ENCODE data around the gene ADCK1.
"Not testable (repeated sequence)": the region's sequence is repeated elsewhere in the genome, so short reads cannot be mapped to it uniquely, and the experiment has no call there.

Gene ADCK1

DNA sequence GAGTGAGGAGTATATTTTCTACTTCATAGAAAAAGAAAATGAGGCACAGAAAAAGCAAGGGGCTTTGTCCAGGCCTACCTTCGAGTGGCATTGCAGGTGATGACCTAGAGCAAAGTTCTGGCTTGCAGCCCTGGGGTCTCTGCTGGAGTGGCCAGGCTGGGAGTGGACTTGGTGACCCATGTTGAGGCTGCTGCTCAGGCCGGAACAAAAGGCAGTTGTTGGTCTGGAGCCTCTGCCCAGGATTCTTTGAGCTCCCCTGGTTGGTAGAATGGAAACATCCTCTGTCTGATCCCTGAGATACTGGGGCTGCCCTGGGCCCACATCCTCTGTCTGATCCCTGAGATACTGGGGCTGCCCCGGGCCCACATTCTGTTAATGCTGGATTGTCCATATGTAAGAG lies 86.1 kb downstream of the ADCK1 start:
- H3K9ac ChIP-seq (ENCODE audit: low read depth, low read length), result no peak overlapping the region
- no peak overlapping the region for H3K4me3 ChIP-seq (ENCODE audit: low read length)
- H3K27me3 ChIP-seq (ENCODE audit: insufficient read depth, low read length), result no peaks in the 10 kb centered on the region
- H3K9me3 ChIP-seq (ENCODE audit: insufficient read depth, low read depth, low read length), result no peaks in the 10 kb centered on the region
- H3K4me1 ChIP-seq (ENCODE audit: insufficient read depth, low read length), result no peaks in the 10 kb centered on the region
- no peak overlapping the region for H3K27ac ChIP-seq (ENCODE audit: low read length)
- no peaks in the 10 kb centered on the region for H3K36me3 ChIP-seq (ENCODE audit: insufficient read depth, low read depth, low read length)

DNA sequence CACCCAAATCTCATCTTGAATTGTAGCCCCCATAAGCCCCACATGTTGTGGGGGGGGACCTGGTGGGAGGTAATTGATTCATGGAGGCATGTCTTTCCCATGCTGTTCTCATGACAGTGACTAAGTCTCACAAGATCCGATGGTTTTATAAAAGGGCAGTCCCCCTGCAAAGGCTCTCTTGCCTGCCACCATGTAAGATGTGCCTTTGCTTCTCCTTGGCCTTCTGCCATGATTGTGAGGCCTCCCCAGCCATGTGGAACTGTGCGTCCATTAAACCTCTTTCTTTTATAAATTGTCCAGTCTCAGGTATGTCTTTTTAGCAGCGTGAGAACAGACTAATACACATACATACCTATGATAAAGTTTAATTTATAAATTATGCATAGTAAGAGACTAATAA lies 89.0 kb downstream of the ADCK1 start:
- not testable (repeated sequence) for H3K27ac ChIP-seq (ENCODE audit: low read length)

DNA sequence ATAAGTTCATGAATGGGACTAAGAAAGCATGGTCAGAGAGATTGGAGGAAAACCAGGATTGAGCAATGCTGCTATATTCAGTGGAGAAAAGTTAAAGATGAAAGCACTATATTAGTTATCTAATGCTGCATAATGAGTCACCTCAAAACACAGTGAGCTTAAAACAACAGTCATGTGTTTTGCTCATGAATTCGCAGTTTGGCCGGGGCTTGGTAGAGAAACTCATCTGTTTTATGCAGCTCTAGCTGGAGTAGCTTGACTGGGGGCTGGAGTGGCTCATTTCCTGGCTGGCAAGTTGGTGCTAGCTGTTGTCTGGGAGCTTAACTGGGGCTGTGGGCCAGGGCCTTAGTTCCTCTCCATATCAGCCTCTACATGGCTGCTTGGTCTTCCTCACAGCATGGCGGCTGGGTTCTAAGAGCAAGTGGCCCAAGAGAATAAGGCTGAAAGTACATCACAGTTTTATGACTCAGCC lies 90.1 kb downstream of the ADCK1 start:
- no peaks in the 10 kb centered on the region for H3K9me3 ChIP-seq (ENCODE audit: insufficient read depth, low read depth, low read length)
- H3K36me3 ChIP-seq (ENCODE audit: insufficient read depth, low read depth, low read length), result no peaks in the 10 kb centered on the region
- no peak overlapping the region for H3K4me3 ChIP-seq (ENCODE audit: low read length)
- H3K27me3 ChIP-seq (ENCODE audit: insufficient read depth, low read length), result no peaks in the 10 kb centered on the region
- no peak overlapping the region for H3K9ac ChIP-seq (ENCODE audit: low read depth, low read length)
- no peak overlapping the region for H3K27ac ChIP-seq (ENCODE audit: low read length)
- H3K4me1 ChIP-seq (ENCODE audit: insufficient read depth, low read length), result no peaks in the 10 kb centered on the region

More for the DNA sequence above, 89.0 kb downstream of the ADCK1 start:
- not testable (repeated sequence) for H3K4me1 ChIP-seq (ENCODE audit: insufficient read depth, low read length); H3K4me3 ChIP-seq (ENCODE audit: low read length); H3K27me3 ChIP-seq (ENCODE audit: insufficient read depth, low read length); H3K9ac ChIP-seq (ENCODE audit: low read depth, low read length); H3K36me3 ChIP-seq (ENCODE audit: insufficient read depth, low read depth, low read length); H3K9me3 ChIP-seq (ENCODE audit: insufficient read depth, low read depth, low read length)

DNA sequence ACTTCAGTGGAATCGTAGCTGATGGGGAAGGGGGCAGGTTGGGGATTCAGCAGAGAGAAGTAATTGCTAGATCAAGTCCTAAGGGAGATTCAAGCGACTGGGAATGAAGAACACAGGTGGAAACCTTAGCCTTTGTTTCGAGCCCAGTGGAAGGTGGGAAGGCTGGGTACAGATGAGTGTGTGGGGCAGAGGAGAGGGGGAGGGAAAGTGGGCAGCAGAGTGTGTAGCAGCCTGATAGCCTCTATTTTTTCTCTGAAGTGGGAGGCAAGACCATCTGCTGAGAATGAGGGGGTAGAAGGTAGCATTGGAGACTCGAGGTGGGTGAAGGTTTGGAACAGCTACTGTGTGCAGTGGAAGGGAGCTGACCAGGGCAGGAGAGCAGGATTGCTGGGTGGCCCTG lies 91.0 kb downstream of the ADCK1 start:
- no peaks in the 10 kb centered on the region for H3K27me3 ChIP-seq (ENCODE audit: insufficient read depth, low read length)
- H3K36me3 ChIP-seq (ENCODE audit: insufficient read depth, low read depth, low read length), result no peaks in the 10 kb centered on the region

DNA sequence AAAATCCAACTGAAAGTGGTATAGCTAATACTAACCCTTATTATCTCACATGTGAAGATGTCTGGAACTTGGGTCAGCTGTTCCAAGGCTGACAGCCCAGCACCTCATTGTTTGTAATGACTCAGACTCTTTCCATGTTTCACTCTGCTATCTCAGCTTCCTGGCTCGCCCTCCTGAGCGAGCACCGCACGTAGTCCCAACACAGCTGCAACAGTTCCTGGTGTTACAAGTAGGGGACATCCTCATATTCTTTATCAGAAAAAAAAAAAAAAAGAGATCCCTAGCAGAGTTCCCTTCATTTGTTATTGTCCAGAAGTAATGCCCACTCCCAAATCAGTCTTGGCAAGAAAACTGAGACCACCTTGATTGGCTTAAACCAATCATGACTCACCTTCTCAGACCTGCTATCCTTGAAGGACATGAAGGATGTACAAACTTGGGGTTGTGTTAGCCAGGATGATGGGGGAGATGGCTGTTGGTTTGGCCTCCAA lies 92.5 kb downstream of the ADCK1 start:
- no peak overlapping the region for H3K9ac ChIP-seq (ENCODE audit: low read depth, low read length)
- no peaks in the 10 kb centered on the region for H3K4me1 ChIP-seq (ENCODE audit: insufficient read depth, low read length)
- no peak overlapping the region for H3K27ac ChIP-seq (ENCODE audit: low read length)
- no peak overlapping the region for H3K4me3 ChIP-seq (ENCODE audit: low read length)
- H3K9me3 ChIP-seq (ENCODE audit: insufficient read depth, low read depth, low read length), result no peaks in the 10 kb centered on the region
- no peaks in the 10 kb centered on the region for H3K36me3 ChIP-seq (ENCODE audit: insufficient read depth, low read depth, low read length)
- no peaks in the 10 kb centered on the region for H3K27me3 ChIP-seq (ENCODE audit: insufficient read depth, low read length)

More for the DNA sequence above, 91.0 kb downstream of the ADCK1 start:
- Histone ChIP-seq H3K4me1 (ENCODE audit: insufficient read depth, low read length) (no peaks in the 10 kb centered on the region), H3K27ac (ENCODE audit: low read length) (no peak overlapping the region), H3K4me3 (ENCODE audit: low read length) (no peak overlapping the region), H3K9me3 (ENCODE audit: insufficient read depth, low read depth, low read length) (no peaks in the 10 kb centered on the region), H3K9ac (ENCODE audit: low read depth, low read length) (no peak overlapping the region)

DNA sequence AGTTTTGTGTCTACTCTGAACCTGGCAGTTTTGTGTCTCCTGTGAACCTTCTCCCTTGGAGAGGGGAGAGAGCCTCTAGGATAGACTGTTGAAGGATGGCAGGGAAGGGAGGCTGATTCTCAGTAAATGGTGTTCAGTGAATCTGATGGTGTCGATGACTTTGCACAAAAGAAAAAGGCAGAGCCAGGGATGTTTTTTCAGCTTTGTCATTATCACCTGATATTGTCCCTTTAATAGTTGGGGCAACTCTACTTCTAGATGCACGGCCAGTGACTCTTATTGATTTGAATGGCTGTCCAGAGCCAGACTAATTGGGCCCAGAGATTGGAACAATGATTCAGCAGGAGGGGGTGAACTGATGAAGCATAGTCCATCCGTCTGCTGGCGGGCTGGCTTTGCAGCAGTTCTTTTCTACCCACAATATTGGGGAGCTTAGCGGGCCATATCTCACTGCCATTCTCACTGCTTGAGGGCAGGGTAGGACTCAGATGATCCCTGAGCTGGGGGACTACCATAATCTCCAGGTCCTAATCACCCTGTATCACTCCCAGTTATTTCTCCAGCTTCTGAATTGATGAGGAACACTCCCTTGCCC lies 93.1 kb downstream of the ADCK1 start:
- H3K36me3 ChIP-seq (ENCODE audit: insufficient read depth, low read depth, low read length), result no peaks in the 10 kb centered on the region
- H3K27ac ChIP-seq (ENCODE audit: low read length), result no peak overlapping the region
- H3K9me3 ChIP-seq (ENCODE audit: insufficient read depth, low read depth, low read length), result no peaks in the 10 kb centered on the region
- H3K9ac ChIP-seq (ENCODE audit: low read depth, low read length), result no peak overlapping the region
- H3K27me3 ChIP-seq (ENCODE audit: insufficient read depth, low read length), result no peaks in the 10 kb centered on the region
- no peaks in the 10 kb centered on the region for H3K4me1 ChIP-seq (ENCODE audit: insufficient read depth, low read length)
- H3K4me3 ChIP-seq (ENCODE audit: low read length), result no peak overlapping the region

DNA sequence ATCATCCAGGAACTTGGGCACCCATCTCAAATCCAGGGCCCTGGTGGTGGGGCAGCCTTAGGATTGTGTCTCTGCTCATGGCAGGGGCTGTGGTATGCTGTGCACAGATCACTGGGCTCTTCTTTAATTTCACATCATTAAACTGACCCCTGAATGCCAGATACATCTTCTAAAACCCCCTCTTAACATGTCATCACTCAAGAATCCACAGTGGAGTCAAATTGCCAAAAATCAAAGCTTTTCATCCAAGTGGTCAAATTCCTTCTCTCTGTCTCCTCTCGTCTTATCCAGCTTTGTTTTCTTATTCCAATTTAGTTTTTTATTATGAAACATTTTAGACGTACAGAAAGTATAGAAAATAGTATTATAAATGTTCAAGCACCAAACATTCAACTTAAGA lies 97.5 kb downstream of the ADCK1 start:
- Histone ChIP-seq H3K9me3 (ENCODE audit: insufficient read depth, low read depth, low read length) (no peaks in the 10 kb centered on the region), H3K9ac (ENCODE audit: low read depth, low read length) (no peak overlapping the region), H3K4me1 (ENCODE audit: insufficient read depth, low read length) (no peaks in the 10 kb centered on the region), H3K4me3 (ENCODE audit: low read length) (no peak overlapping the region), H3K36me3 (ENCODE audit: insufficient read depth, low read depth, low read length) (no peaks in the 10 kb centered on the region; the same call in 1 of the 2 replicates), H3K27ac (ENCODE audit: low read length) (no peak overlapping the region), H3K27me3 (ENCODE audit: insufficient read depth, low read length) (no peaks in the 10 kb centered on the region)

DNA sequence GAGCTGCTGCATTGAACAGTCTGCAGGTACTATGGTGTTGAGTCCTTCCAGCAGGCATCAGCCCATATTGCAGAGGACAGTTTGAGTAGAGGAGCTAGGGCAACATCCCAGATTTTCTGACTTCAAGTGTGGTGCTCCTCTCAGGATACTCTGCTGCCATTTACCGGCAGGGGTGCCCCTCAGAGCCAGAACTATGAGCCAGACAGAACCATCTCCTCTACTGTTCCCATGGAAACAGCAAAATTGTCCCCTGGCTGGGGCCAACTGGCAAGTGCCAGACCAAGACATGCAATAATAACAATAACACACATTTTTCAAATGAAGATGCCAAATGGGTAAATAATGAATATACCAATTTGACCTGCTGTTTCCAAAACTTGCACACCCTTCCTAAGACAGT lies 102.9 kb downstream of the ADCK1 start:
- no peaks in the 10 kb centered on the region; the same call in 1 of the 2 replicates for H3K36me3 ChIP-seq (ENCODE audit: insufficient read depth, low read depth, low read length)
- H3K27me3 ChIP-seq (ENCODE audit: insufficient read depth, low read length), result no peaks in the 10 kb centered on the region
- H3K4me1 ChIP-seq (ENCODE audit: insufficient read depth, low read length), result no peaks in the 10 kb centered on the region
- no peak overlapping the region for H3K9ac ChIP-seq (ENCODE audit: low read depth, low read length)
- H3K9me3 ChIP-seq (ENCODE audit: insufficient read depth, low read depth, low read length), result no peaks in the 10 kb centered on the region
- no peak overlapping the region for H3K4me3 ChIP-seq (ENCODE audit: low read length)
- H3K27ac ChIP-seq (ENCODE audit: low read length), result no peak overlapping the region

DNA sequence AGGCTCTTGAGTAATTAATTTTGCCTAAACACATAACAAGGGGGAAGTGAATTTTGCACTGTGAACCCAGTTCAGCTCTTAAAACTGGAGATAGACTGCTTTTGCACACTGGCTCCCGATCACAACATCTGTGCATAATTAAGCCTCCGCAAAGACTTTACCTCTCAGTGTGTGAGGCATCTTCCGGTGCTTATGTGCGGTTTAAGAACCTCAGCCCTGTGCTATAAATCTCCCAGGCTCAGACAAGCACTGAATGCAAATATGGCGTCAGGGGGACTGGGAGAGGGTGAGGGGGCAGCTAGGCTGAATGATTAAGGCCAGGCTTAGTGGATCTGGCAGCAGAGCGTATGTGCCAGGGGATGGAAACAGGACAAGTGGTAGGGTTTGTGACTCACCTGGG lies 103.3 kb downstream of the ADCK1 start:
- H3K4me3 ChIP-seq (ENCODE audit: low read length), result no peak overlapping the region
- H3K9me3 ChIP-seq (ENCODE audit: insufficient read depth, low read depth, low read length), result no peaks in the 10 kb centered on the region
- no peak overlapping the region for H3K9ac ChIP-seq (ENCODE audit: low read depth, low read length)
- H3K27ac ChIP-seq (ENCODE audit: low read length), result no peak overlapping the region
- no peaks in the 10 kb centered on the region for H3K27me3 ChIP-seq (ENCODE audit: insufficient read depth, low read length)
- H3K36me3 ChIP-seq (ENCODE audit: insufficient read depth, low read depth, low read length), result no peaks in the 10 kb centered on the region; the same call in 1 of the 2 replicates
- H3K4me1 ChIP-seq (ENCODE audit: insufficient read depth, low read length), result no peaks in the 10 kb centered on the region

DNA sequence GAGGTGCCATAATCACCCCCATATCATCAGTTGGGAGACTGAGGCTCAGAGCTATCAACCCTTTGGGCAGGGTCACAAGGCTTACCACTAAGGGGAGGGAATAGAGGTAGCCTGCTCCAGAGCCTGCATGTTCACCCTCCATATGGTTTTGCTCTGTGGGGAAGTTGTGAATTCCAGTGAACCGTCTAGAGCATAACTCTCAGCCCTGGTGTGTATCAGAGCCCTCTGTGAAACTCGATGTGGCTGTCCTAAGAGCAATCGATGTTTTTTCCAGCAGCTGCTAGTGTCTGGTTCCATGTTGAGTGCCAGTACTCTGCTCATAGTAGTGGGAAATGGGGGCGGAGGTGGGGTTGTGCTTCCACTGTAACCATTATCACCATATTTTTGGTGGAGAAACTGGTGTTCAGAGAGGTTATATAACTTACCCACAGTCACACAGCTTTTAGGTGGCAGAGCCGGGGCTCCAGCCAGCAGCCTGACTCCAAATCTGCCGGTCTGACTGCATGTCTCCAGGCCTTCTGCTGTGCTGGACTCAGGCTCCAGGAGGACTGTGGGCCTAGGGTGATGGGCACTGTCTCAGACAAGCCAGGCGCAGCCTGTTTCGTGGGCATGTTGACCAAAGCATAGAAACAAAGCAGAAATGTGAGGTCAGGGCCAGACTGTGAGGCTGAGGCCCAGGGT lies 104.2 kb downstream of the ADCK1 start:
- no peaks in the 10 kb centered on the region for H3K27me3 ChIP-seq (ENCODE audit: insufficient read depth, low read length)
- no peaks in the 10 kb centered on the region; the same call in 1 of the 2 replicates for H3K36me3 ChIP-seq (ENCODE audit: insufficient read depth, low read depth, low read length)
- H3K4me3 ChIP-seq (ENCODE audit: low read length), result no peak overlapping the region
- no peaks in the 10 kb centered on the region for H3K9me3 ChIP-seq (ENCODE audit: insufficient read depth, low read depth, low read length)
- no peaks in the 10 kb centered on the region for H3K4me1 ChIP-seq (ENCODE audit: insufficient read depth, low read length)
- no peak overlapping the region for H3K27ac ChIP-seq (ENCODE audit: low read length)
- H3K9ac ChIP-seq (ENCODE audit: low read depth, low read length), result no peak overlapping the region

DNA sequence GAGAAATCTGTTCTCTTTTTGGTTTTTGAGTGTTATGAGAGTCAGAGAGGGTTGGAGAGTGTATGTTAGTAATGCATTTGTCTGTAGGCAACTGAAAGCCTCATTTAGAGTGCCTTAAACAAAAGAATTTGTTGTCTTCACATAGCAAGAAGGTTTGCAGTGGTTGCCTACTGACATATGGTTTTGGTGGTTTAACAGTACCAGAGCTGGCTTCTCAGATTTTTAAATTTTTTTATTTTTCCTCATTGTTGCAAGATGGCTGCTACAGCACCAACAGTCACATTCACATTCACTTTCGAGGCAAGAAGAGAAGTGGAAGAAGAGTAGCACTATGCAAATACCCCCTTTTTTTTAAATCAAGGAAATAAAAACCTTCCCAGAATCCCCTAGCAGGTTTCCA lies 106.5 kb downstream of the ADCK1 start:
- no peaks in the 10 kb centered on the region for H3K9me3 ChIP-seq (ENCODE audit: insufficient read depth, low read depth, low read length)
- H3K4me1 ChIP-seq (ENCODE audit: insufficient read depth, low read length), result no peaks in the 10 kb centered on the region
- no peaks in the 10 kb centered on the region for H3K27me3 ChIP-seq (ENCODE audit: insufficient read depth, low read length)
- H3K27ac ChIP-seq (ENCODE audit: low read length), result no peak overlapping the region
- H3K36me3 ChIP-seq (ENCODE audit: insufficient read depth, low read depth, low read length), result no peaks in the 10 kb centered on the region
- no peak overlapping the region for H3K9ac ChIP-seq (ENCODE audit: low read depth, low read length)
- H3K4me3 ChIP-seq (ENCODE audit: low read length), result no peak overlapping the region

DNA sequence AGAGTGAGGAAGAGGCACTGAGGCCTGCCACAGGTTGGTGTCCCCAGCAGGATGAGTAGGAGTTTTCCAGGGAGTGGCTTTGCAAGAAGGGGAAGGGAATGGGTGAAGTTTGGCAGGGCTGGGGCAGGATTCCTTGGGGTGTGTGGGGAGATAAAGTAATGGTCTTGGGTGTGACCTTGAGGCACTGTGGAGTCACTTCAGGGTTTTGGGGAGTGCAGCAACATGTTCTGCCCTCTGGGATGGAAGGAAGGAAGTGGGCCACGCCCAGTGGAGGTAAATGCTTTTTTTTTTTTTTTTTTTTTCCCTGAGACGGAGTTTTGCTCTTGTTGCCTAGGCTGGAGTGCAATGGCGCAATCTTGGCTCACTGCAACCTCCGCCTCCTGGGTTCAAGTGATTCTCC lies 108.9 kb downstream of the ADCK1 start:
- no peak overlapping the region for H3K27ac ChIP-seq (ENCODE audit: low read length)
- no peaks in the 10 kb centered on the region for H3K27me3 ChIP-seq (ENCODE audit: insufficient read depth, low read length)
- H3K4me1 ChIP-seq (ENCODE audit: insufficient read depth, low read length), result peaks cover 13% of the 10 kb centered on the region; the same call in 1 of the 2 replicates
- H3K4me3 ChIP-seq (ENCODE audit: low read length), result no peak overlapping the region
- no peak overlapping the region for H3K9ac ChIP-seq (ENCODE audit: low read depth, low read length)
- no peaks in the 10 kb centered on the region for H3K36me3 ChIP-seq (ENCODE audit: insufficient read depth, low read depth, low read length)
- H3K9me3 ChIP-seq (ENCODE audit: insufficient read depth, low read depth, low read length), result no peaks in the 10 kb centered on the region

Data from iPS-20b (cell line).